GM19023 (cell line): ENCODE measurements around the gene NSUN4.
"Not testable (repeated sequence)": the region's sequence is repeated elsewhere in the genome, so short reads cannot be mapped to it uniquely, and the experiment has no call there.

ENCODE experiments used
- ATAC-seq: cut with Tn5 transposase; IDR thresholded peaks from one replicate; pipeline ENCODE4 v1.9.1; 2021; ENCODE audit warnings: mild to moderate bottlenecking, moderate library complexity; ENCODE audit not compliant: unreplicated experiment

Gene NSUN4

GRCh38 chr1:46325285-46326076 lies 15.1 kb upstream of the NSUN4 start:
- ATAC-seq, result not testable (repeated sequence)

GRCh38 chr1:46328182-46328581 lies 12.4 kb upstream of the NSUN4 start:
- not testable (repeated sequence) for ATAC-seq

GRCh38 chr1:46329807-46330206 lies 10.8 kb upstream of the NSUN4 start:
- not testable (repeated sequence) for ATAC-seq

GRCh38 chr1:46330381-46330780 lies 10.2 kb upstream of the NSUN4 start:
- ATAC-seq, result not testable (repeated sequence)

- ATAC-seq, result peak; percentile 26
Measured at GRCh38 chr1:46331786-46332540, 8.6 kb upstream of the NSUN4 start.

- peak; percentile 42 for ATAC-seq
Measured at GRCh38 chr1:46333300-46334029, 7.1 kb upstream of the NSUN4 start.

GRCh38 chr1:46334030-46334384 lies 6.6 kb upstream of the NSUN4 start:
- peak; percentile 5 for ATAC-seq

GRCh38 chr1:46335081-46335480 lies 5.5 kb upstream of the NSUN4 start:
- ATAC-seq, result no peak

- ATAC-seq, result not testable (repeated sequence)
Measured at GRCh38 chr1:46337409-46337808, 3.2 kb upstream of the NSUN4 start.

GRCh38 chr1:46341222-46342083 lies 846 bp downstream of the NSUN4 start:
- no peak for ATAC-seq

- ATAC-seq, result no peak
Measured at GRCh38 chr1:46342084-46342656, 1.6 kb downstream of the NSUN4 start.

- ATAC-seq, result no peak
Measured at GRCh38 chr1:46342677-46343350, 2.2 kb downstream of the NSUN4 start.

GRCh38 chr1:46343351-46343695 lies 2.7 kb downstream of the NSUN4 start:
- no peak for ATAC-seq

GRCh38 chr1:46343705-46344104 lies 3.1 kb downstream of the NSUN4 start:
- ATAC-seq, result no peak

GRCh38 chr1:46344481-46344880 lies 3.9 kb downstream of the NSUN4 start:
- no peak for ATAC-seq

GRCh38 chr1:46345281-46345680 lies 4.7 kb downstream of the NSUN4 start:
- ATAC-seq, result no peak

- no peak for ATAC-seq
Measured at GRCh38 chr1:46352363-46352762, 11.8 kb downstream of the NSUN4 start.

- not testable (repeated sequence) for ATAC-seq
Measured at GRCh38 chr1:46355920-46356319, 15.3 kb downstream of the NSUN4 start.

- no peak for ATAC-seq
Measured at GRCh38 chr1:46362158-46362557, 21.6 kb downstream of the NSUN4 start.

- no peak for ATAC-seq
Measured at GRCh38 chr1:46363121-46363520, 22.5 kb downstream of the NSUN4 start.
